HG03064 (cell line): ENCODE data around the gene PTPRG.

Experiments used
- ATAC-seq: cut with Tn5 transposase; IDR thresholded peaks from one replicate; pipeline ENCODE4 v1.9.1; 2021; ENCODE audit warnings: low read depth; ENCODE audit not compliant: unreplicated experiment

Gene PTPRG

DNA sequence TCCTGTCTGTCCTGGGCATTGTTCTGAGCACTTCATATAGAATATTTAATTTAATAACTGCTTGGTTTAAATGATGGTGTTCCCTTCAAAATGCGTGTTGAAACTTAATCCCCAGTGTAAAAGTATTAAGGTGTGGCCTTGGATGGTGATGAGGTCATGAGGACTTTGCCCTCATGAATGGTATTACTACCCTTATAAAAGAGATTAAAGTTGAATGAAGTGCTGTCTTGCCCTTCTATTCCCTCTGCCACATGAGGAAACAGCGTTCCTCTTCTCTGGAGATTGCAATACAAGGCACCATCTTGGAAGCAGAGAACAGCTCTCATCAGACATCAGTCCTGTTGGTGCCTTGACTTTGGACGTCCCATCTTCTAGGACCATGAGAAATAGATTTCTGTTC, 374.4 kb downstream of the PTPRG start:
- no peak for ATAC-seq

DNA sequence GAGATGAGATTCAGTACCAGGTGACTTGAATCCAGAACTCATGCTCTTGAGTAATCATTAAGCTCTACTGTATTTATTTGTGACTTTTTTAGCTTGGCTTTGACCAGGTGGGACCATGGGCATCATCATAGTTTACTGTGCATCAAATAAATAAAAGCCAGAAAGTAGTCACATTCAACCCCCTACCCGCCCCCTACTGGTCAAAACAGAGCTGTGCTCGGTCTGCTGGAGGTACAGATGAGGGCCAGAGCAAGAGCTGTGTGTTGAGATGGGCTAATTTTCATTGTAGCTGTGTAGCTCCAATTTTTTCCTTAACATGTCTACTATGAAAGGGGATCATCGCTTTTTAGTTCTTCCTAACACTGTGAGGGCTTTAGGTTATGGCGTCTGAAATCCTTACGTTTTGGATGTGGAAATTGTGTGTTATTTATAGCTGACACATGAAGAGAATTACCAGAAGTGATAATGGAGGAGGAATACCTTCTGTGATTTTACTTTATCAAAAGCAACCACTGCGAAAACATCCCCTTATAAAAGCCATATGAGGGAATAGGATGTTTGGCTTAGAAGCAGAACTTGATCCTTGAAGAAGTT, 375.1 kb downstream of the PTPRG start:
- ATAC-seq: no peak

GRCh38 chr3:61937477-61937876, 376.1 kb downstream of the PTPRG start:
- ATAC-seq: no peak

DNA sequence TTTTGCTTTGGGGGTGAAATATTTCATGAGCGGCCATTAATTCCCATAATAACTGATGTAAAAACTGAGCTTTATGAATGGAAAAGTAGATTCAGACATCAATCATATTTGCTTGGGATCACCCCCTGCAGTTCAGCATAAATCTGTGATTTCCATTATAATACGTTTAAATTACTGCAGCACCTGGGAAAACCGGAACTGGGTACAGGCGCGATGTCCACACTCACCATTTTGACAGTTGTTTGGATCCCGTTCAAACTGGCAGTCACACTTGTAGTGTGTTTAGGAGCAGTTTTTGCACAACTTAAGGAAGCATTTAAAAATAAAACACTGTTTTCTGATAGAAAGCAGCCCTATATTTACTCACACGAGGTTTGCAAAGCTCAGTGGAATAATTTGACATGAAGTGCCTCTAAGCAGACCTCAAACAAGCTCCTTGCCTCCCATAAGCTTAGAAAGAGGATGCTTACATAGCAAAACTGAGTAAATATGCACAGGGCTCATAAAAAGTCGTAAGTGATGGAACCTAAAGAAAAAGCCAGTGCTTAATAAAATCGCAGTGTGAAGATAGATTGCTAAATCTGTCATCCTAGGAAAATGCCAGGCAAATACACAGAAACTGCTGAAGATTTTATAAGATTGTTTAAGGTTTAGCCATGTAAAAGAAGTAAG, 377.6 kb downstream of the PTPRG start:
- ATAC-seq: no peak

- ATAC-seq: no peak
Observed at GRCh38 chr3:61940236-61940635, 378.9 kb downstream of the PTPRG start.

GRCh38 chr3:61943975-61944374, 382.6 kb downstream of the PTPRG start:
- no peak for ATAC-seq

GRCh38 chr3:61944726-61945125, 383.4 kb downstream of the PTPRG start:
- ATAC-seq: no peak

- no peak for ATAC-seq
Observed at GRCh38 chr3:61945657-61946056, 384.3 kb downstream of the PTPRG start.

DNA sequence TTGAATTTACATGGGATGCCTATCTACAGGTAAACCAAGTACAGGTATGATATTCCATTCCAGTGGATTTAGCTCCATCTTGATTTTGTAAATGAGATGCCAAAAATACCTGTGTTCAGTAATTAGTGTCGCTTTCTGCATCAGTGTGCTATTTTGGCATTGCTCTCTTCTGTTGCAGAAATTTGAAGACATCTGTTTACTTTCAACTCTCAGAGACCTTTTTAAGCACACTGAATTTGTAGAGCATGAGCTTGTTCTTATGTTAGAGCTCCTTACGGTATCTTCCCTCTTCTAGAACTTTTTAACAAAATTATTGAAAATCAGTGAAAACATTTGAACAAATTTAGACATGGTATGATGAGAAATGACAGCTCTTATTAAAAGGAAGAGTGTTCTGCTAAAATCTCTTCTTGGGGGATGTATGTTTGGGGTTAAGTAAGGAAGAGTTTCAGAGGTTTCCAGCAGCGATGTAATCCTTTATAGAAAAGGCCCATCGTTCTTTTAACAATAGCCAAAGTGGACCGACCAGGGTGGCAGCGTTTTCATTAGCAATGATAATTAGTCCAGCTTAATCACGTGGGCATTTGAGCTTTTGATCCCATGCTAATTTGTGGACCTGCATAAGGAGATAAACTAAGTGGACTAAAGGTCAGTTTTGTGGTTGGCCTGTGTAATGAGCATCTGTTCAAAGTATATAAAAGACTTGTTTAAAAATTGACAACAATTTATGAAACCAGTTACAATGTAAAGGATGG, 385.4 kb downstream of the PTPRG start:
- no peak for ATAC-seq

DNA sequence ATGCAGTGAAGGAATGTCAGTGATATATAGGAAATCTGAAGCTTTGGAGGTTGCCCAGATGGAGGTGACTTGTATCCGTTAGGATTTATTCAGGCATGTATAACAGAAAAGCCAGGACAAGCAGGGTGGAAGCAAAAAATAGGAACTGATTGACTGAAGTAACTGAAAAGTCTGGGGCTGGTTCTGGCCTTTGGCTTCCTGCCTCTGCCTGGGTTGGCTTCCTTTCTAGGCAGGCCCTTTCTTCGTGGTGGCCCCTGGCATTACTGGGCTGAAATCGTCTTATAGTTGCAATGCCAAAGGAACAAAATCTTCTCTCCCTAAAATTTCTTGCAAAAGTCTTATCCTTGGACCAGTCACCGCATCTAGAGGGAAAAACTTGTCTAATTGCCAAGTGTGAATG, 386.1 kb downstream of the PTPRG start:
- ATAC-seq: no peak

DNA sequence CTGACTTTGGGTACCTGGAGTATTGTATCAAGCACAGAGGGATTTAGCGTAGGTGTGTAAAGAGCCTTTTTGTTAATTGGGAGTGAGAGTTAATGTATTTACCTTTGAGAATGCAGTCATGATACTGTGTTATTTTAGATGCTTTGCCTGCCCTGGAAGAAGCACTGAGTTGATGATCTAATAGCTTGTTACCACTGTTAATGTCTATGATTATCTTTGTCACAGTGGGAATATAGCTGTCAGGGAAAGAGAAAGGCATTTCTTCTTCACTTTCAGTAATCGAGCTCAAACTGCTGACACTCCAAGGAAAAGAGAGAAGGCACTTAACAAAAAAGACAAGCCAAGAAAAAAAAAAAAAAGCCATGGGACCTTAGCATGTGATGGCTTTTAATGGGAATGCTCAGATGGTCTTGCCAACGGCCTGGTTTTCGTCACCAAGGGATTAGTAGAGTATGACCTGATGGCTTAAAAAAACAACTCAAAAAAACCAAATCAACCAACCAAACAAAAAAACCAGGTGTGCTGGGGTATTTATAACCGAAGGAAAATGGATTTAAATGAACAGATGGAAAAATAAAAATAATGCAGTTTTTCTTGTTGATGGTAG, 387.4 kb downstream of the PTPRG start:
- ATAC-seq: no peak

GRCh38 chr3:61954097-61954540, 392.7 kb downstream of the PTPRG start:
- no peak for ATAC-seq

DNA sequence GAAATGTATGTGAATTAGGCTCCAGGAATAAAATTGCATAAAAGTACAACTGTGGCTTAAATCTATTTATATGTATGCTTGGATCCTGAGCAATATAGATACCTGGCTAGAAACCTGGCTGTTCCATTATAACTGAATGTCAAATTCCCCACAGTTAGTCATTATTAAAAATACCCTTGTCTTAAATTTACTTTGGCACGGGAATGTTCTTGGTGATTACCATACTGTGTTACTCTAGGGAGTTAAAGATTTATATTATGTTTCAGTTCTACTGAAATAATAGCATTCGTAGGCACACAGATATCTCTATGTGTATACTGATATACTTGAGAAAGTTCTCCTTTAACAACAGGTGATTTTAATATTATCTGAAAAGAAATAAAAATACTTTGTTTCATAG, 394.1 kb downstream of the PTPRG start:
- no peak for ATAC-seq

- ATAC-seq: no peak
Observed at GRCh38 chr3:61956236-61956635, 394.9 kb downstream of the PTPRG start.

- ATAC-seq: no peak
Observed at GRCh38 chr3:61957259-61957658, 395.9 kb downstream of the PTPRG start.

DNA sequence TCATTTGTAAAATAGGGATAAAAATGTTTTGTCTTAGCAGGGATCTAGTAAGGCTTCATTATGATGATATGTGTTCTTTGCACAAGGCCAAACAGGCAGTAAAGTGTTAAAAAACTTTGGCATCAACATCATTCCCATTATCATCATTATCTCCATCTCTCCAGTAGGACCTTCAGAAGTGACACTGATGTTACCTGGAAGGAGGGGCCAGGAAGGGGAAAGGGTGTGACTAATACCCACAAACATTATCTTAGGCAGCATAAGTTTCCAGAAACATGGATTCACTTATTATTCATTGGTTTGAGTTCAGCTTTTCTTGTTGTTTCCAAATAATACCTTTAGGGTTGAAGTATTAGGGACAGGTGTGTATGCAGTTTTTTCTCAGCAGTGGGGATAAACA, 399.6 kb downstream of the PTPRG start:
- no peak for ATAC-seq

- ATAC-seq: no peak
Observed at GRCh38 chr3:61961900-61962299, 400.5 kb downstream of the PTPRG start.

- ATAC-seq: no peak
Observed at GRCh38 chr3:61964566-61964965, 403.2 kb downstream of the PTPRG start.

GRCh38 chr3:61965770-61966131, 404.4 kb downstream of the PTPRG start:
- no peak for ATAC-seq

GRCh38 chr3:61966200-61966599, 404.8 kb downstream of the PTPRG start:
- no peak for ATAC-seq

GRCh38 chr3:61967019-61967418, 405.6 kb downstream of the PTPRG start:
- ATAC-seq: no peak
